GM18519 (cell line): ENCODE measurements around the gene F8.
"Not testable (repeated sequence)": the region's sequence is repeated elsewhere in the genome, so short reads cannot be mapped to it uniquely, and the experiment has no call there.

Experiments
- ATAC-seq: cut with Tn5 transposase; IDR thresholded peaks from one replicate; pipeline ENCODE4 v1.9.1; 2021; ENCODE audit warnings: mild to moderate bottlenecking, moderate library complexity; ENCODE audit not compliant: unreplicated experiment, low FRiP score

The F8 gene

GRCh38 chrX:154886069-154886788 lies 136.3 kb downstream of the F8 start, which contains the start of gene F8A1:
F8A1 (plus strand) TSS chrX:154886355; CDS start chrX:154886375, 20 bp downstream.
- ATAC-seq = peak; percentile 45

- ATAC-seq = not testable (repeated sequence)
These were observed 137.0 kb downstream of the F8 start for GRCh38 chrX:154885549-154885948.

GRCh38 chrX:154885057-154885456 lies 137.5 kb downstream of the F8 start:
- ATAC-seq = not testable (repeated sequence)

GRCh38 chrX:154884069-154884468 lies 138.5 kb downstream of the F8 start:
- ATAC-seq = not testable (repeated sequence)

GRCh38 chrX:154873329-154873728 lies 149.2 kb downstream of the F8 start:
- ATAC-seq = no peak

GRCh38 chrX:154868522-154868921 lies 154.0 kb downstream of the F8 start:
- not testable (repeated sequence) for ATAC-seq

GRCh38 chrX:154855256-154855655 lies 167.3 kb downstream of the F8 start:
- ATAC-seq = no peak

- no peak for ATAC-seq
These were observed 171.4 kb downstream of the F8 start for GRCh38 chrX:154850957-154851611.

- ATAC-seq = no peak
These were observed 181.7 kb downstream of the F8 start for GRCh38 chrX:154840856-154841255.

GRCh38 chrX:154836163-154836562 lies 186.4 kb downstream of the F8 start:
- ATAC-seq = no peak

- no peak for ATAC-seq
These were observed 188.0 kb downstream of the F8 start, which contains the start of gene SMIM9 for GRCh38 chrX:154834562-154834961. SMIM9 (minus strand) TSS chrX:154834662; CDS start chrX:154830856, 3,806 bp downstream.

GRCh38 chrX:154833746-154834274 lies 188.7 kb downstream of the F8 start:
- no peak for ATAC-seq

- no peak for ATAC-seq
These were observed 192.5 kb downstream of the F8 start for GRCh38 chrX:154829926-154830442.

- no peak for ATAC-seq
These were observed 193.4 kb downstream of the F8 start for GRCh38 chrX:154829134-154829533.

- no peak for ATAC-seq
These were observed 194.5 kb downstream of the F8 start for GRCh38 chrX:154828016-154828408.

GRCh38 chrX:154827194-154828015 lies 195.1 kb downstream of the F8 start:
- peak; percentile 73 for ATAC-seq

- ATAC-seq = not testable (repeated sequence)
These were observed 196.9 kb downstream of the F8 start for GRCh38 chrX:154825586-154825985.

- ATAC-seq = no peak
These were observed 197.9 kb downstream of the F8 start for GRCh38 chrX:154824638-154825037.

GRCh38 chrX:154822029-154822428 lies 200.5 kb downstream of the F8 start:
- no peak for ATAC-seq

- no peak for ATAC-seq
These were observed 201.0 kb downstream of the F8 start for GRCh38 chrX:154821523-154821922.
